H1 (cell line): ENCODE measurements around the gene CALY. TPM values are rescaled to one million over a fixed set of nuclear protein-coding genes. Genes with fewer than 3 reads are reported as not detected.
A peak's percentile ranks its signal among the peaks of the same experiment; 100 is the strongest.

Experiments
- CTCF ChIA-PET: fragments of 300-600 bp; sonication (Branson Sonifier 250); formaldehyde crosslinking; loops from one replicate; lab custom pipeline; 2021; ENCODE audit not compliant: partially characterized antibody; lab: Charles Lee
- POLR2A ChIA-PET: fragments of 300-600 bp; sonication (Branson Sonifier 250); formaldehyde crosslinking; loops from one replicate; lab custom pipeline; 2021; ENCODE audit warnings: inconsistent platforms; ENCODE audit not compliant: partially characterized antibody; lab: Charles Lee
- DNase-seq, 2 experiments: peaks; one replicate each; pipeline versions ENCODE4 v3.0.0 to v3.0.0-alpha.2; 2010 to 2022; ENCODE audit warnings: low spot score in 2 of 2, low read depth in 1 of 2, mixed read lengths in 1 of 2
- FAIRE-seq: peaks from 2 replicates; lab custom pipeline; 2011; peaks lifted over from hg19 to GRCh38; lab: Jason Lieb, UNC
- H2AFZ ChIP-seq: 2 replicates; pipeline ENCODE4 v1.8.1; 2012; ENCODE audit warnings: low read length, inconsistent platforms
- H2AK5ac ChIP-seq: 2 replicates; pipeline ENCODE4 v1.6.1; 2013; ENCODE audit warnings: low read depth, low read length
- H2BK120ac ChIP-seq: replicated peaks from 2 replicates; pipeline ENCODE3; 2013; ENCODE audit warnings: low read depth, low read length, inconsistent platforms
- H2BK12ac ChIP-seq: 2 replicates; pipeline ENCODE4 v1.6.1; 2013; ENCODE audit warnings: low read depth, low read length
- H2BK15ac ChIP-seq: 2 replicates; pipeline ENCODE4 v1.6.1; 2013; ENCODE audit warnings: low read length
- H2BK20ac ChIP-seq: 2 replicates; pipeline ENCODE4 v1.6.1; 2013; ENCODE audit warnings: low read length
- H2BK5ac ChIP-seq: 2 replicates; pipeline ENCODE4 v1.6.1; 2013; ENCODE audit warnings: low read depth, low read length
- H3K14ac ChIP-seq: 2 replicates; pipeline ENCODE4 v1.6.1; 2013; ENCODE audit warnings: inconsistent platforms; ENCODE audit not compliant: insufficient read length
- H3K18ac ChIP-seq: 2 replicates; pipeline ENCODE4 v1.6.1; 2013; ENCODE audit warnings: low read length; ENCODE audit errors: extremely low read depth
- H3K23ac ChIP-seq: 2 replicates; pipeline ENCODE4 v1.6.1; 2013; ENCODE audit warnings: inconsistent platforms; ENCODE audit not compliant: insufficient read length
- H3K23me2 ChIP-seq: 2 replicates; pipeline ENCODE4 v1.6.1; 2013; ENCODE audit warnings: low read depth, low read length
- H3K27ac ChIP-seq: 2 replicates; pipeline ENCODE4 v1.6.1; 2011; ENCODE audit warnings: low read depth, low read length, inconsistent platforms
- H3K27me3 ChIP-seq, 4 experiments: replicated peaks in 1 of 4; 1 replicate in 1 of 4; 2 replicates in 3 of 4; pipeline versions ENCODE4 v1.6.1 to v1.8.1; 2011 to 2013; ENCODE audit warnings: low read length in 3 of 4, mild to moderate bottlenecking in 3 of 4, inconsistent platforms in 2 of 4, mixed read lengths in 2 of 4, moderate library complexity in 1 of 4; ENCODE audit not compliant: control insufficient read depth in 3 of 4, insufficient read depth in 3 of 4; ENCODE audit errors: extremely low read depth in 1 of 4
- H3K36me3 ChIP-seq, 4 experiments: 2 replicates each; pipeline versions ENCODE4 v1.6.1 to v1.8.1; 2011 to 2013; ENCODE audit warnings: mild to moderate bottlenecking in 4 of 4, low read length in 3 of 4, moderate library complexity in 2 of 4, control low read depth in 1 of 4, inconsistent platforms in 1 of 4; ENCODE audit not compliant: insufficient read depth in 4 of 4, control insufficient read depth in 2 of 4
- H3K4ac ChIP-seq: replicated peaks from 2 replicates; pipeline ENCODE3; 2013; ENCODE audit warnings: low read length, low read depth, mixed read lengths, inconsistent platforms; ENCODE audit not compliant: insufficient read length
- H3K4me1 ChIP-seq, 4 experiments: replicated peaks in 1 of 4; 1 replicate in 1 of 4; 2 replicates in 3 of 4; pipeline versions ENCODE4 v1.6.1 to v1.8.1; 2011 to 2013; ENCODE audit warnings: low read length in 3 of 4, inconsistent platforms in 2 of 4, mixed read lengths in 1 of 4; ENCODE audit not compliant: insufficient read depth in 4 of 4, control insufficient read depth in 3 of 4
- H3K4me2 ChIP-seq, 2 experiments: 2 replicates each; pipeline versions ENCODE4 v1.6.1 to v1.8.1; 2011 to 2013; ENCODE audit warnings: low read depth in 2 of 2, low read length in 2 of 2, control low read depth in 1 of 2, inconsistent platforms in 1 of 2, mild to moderate bottlenecking in 1 of 2; ENCODE audit not compliant: insufficient read depth in 1 of 2
- H3K4me3 ChIP-seq, 4 experiments: fragments of 200-600, 300-600 bp in 1 of 4; sonication (generic), shearing (Covaris generic), sonication (Bioruptor Twin) in 1 of 4; 2 replicates each; pipeline versions ENCODE4 v1.5.1 to v1.8.1; 2011 to 2016; ENCODE audit warnings: low read length in 4 of 4, low read depth in 3 of 4, control low read depth in 2 of 4, inconsistent platforms in 2 of 4, mild to moderate bottlenecking in 2 of 4, mixed read lengths in 1 of 4, moderate library complexity in 1 of 4; ENCODE audit not compliant: insufficient read depth in 2 of 4; ENCODE audit errors: extremely low read depth in 1 of 4
- H3K56ac ChIP-seq: replicated peaks from 2 replicates; pipeline ENCODE3; 2013; ENCODE audit warnings: low read depth, mild to moderate bottlenecking, mixed read lengths, low read length, inconsistent platforms; ENCODE audit not compliant: insufficient read length
- H3K79me1 ChIP-seq: 2 replicates; pipeline ENCODE4 v1.6.1; 2013; ENCODE audit warnings: low read depth, low read length, control low read depth
- H3K79me2 ChIP-seq, 2 experiments: 2 replicates each; pipeline versions ENCODE4 v1.6.1 to v1.8.1; 2012 to 2013; ENCODE audit warnings: low read length in 2 of 2, mild to moderate bottlenecking in 2 of 2, inconsistent platforms in 1 of 2; ENCODE audit not compliant: insufficient read depth in 2 of 2, control insufficient read depth in 1 of 2
- H3K9ac ChIP-seq, 4 experiments: replicated peaks in 1 of 4; 1 replicate in 1 of 4; 2 replicates in 3 of 4; pipeline versions ENCODE4 v1.6.1 to v1.8.1; 2011 to 2013; ENCODE audit warnings: low read depth in 3 of 4, low read length in 3 of 4, control low read depth in 2 of 4, mild to moderate bottlenecking in 2 of 4, moderate library complexity in 2 of 4, inconsistent platforms in 1 of 4; ENCODE audit errors: extremely low read depth in 1 of 4
- H3K9me3 ChIP-seq, 2 experiments: 2 replicates each; pipeline versions ENCODE4 v1.6.1 to v1.8.1; 2012 to 2013; ENCODE audit warnings: mild to moderate bottlenecking in 2 of 2, moderate library complexity in 2 of 2, control low read depth in 1 of 2, inconsistent platforms in 1 of 2, low read depth in 1 of 2, low read length in 1 of 2, mixed read lengths in 1 of 2; ENCODE audit not compliant: insufficient read depth in 2 of 2
- H4K20me1 ChIP-seq, 2 experiments: replicated peaks in 1 of 2; 2 replicates each; pipeline versions ENCODE3 to v1.8.1; 2011 to 2013; ENCODE audit warnings: inconsistent platforms in 2 of 2, low read length in 2 of 2, mild to moderate bottlenecking in 1 of 2; ENCODE audit not compliant: insufficient read depth in 2 of 2, control insufficient read depth in 1 of 2
- H4K5ac ChIP-seq: 2 replicates; pipeline ENCODE4 v1.6.1; 2013; ENCODE audit warnings: low read length, low read depth, mixed read lengths, inconsistent platforms; ENCODE audit not compliant: insufficient read length
- H4K8ac ChIP-seq: 2 replicates; pipeline ENCODE4 v1.8.0; 2013; ENCODE audit warnings: mild to moderate bottlenecking, moderate library complexity, low read length, inconsistent platforms; ENCODE audit not compliant: insufficient read depth; ENCODE audit errors: extremely low read depth
- H4K91ac ChIP-seq: replicated peaks from 2 replicates; pipeline ENCODE3; 2013; ENCODE audit warnings: low read length, mixed read lengths, inconsistent platforms; ENCODE audit not compliant: insufficient read length
- CHD2 ChIP-seq: IDR thresholded peaks from 2 replicates; pipeline ENCODE4 v1.6.1; 2012; ENCODE audit warnings: low read length, improper control_type of control experiment
- EGR1 ChIP-seq: IDR thresholded peaks from 2 replicates; pipeline ENCODE4 v1.6.1; 2011; ENCODE audit warnings: low read depth, low read length, borderline replicate concordance
- KDM5A ChIP-seq: fragments of 200-600 bp; IDR thresholded peaks from 2 replicates; pipeline ENCODE4 v1.7.1; 2012; ENCODE audit warnings: mild to moderate bottlenecking, low read length, inconsistent platforms, mixed read lengths
- POLR2AphosphoS5 ChIP-seq: IDR thresholded peaks from 2 replicates; pipeline ENCODE4 v1.6.1; 2011; ENCODE audit warnings: low read depth, low read length
- RNF2 ChIP-seq: fragments of 200-900, 300-1000 bp; sonication (generic); IDR thresholded peaks from 2 replicates; pipeline ENCODE4 v1.7.1; 2016; ENCODE audit warnings: borderline replicate concordance, low read depth, mild to moderate bottlenecking, antibody characterized with exemption, low read length; ENCODE audit not compliant: poor library complexity, severe bottlenecking; ENCODE audit errors: missing control alignments
- SIRT6 ChIP-seq: IDR thresholded peaks from one replicate; pipeline ENCODE4 v1.7.1; 2012; ENCODE audit warnings: low read length, inconsistent platforms
- SP1 ChIP-seq: IDR thresholded peaks from 2 replicates; pipeline ENCODE4 v1.6.1; 2011; ENCODE audit warnings: low read depth, low read length
- SUZ12 ChIP-seq: fragments of 200-600 bp; sonication (generic); IDR thresholded peaks from 2 replicates; pipeline ENCODE4 v1.6.1; 2012; ENCODE audit warnings: mild to moderate bottlenecking, inconsistent platforms, low read length, moderate library complexity, mixed read lengths
- WGBS, 2 experiments: shearing (Covaris generic) in 1 of 2; methylation state at CpG; one replicate each; pipeline versions ENCODE4 v1.1.6 to v1.1.7; 2013 to 2015; ENCODE audit warnings: low lambda C conversion rate in 2 of 2, mixed read lengths in 2 of 2, inconsistent platforms in 1 of 2, low coverage in 1 of 2, missing lambda C conversion rate in 1 of 2; ENCODE audit not compliant: insufficient replicate concordance in 2 of 2, insufficient coverage in 1 of 2, insufficient read length in 1 of 2; ENCODE audit errors: extremely low coverage in 1 of 2, missing lambda C conversion rate in 1 of 2; 5-methylcytosine and 5-hydroxymethylcytosine counted together
- polyA plus RNA-seq, 7 experiments: library from polyadenylated mRNA; depleted of rRNA in 3 of 7; stranded (reverse) in 5 of 7; unstranded in 2 of 7; fragments of >200 nt in 5 of 7; fragments of 200-250 nt in 2 of 7; gene quantifications; 1 replicate in 5 of 7; 2 replicates in 1 of 7; 4 replicates in 1 of 7; pipeline versions ENCODE4 v1.2.1 to v1.2.3, GENCODE V29; 2011 to 2013; ENCODE audit warnings: missing spikeins in 2 of 7, mixed read lengths in 2 of 7
- total RNA-seq: library from RNA; stranded (reverse); fragmentation: NEBNext Ultra II Directional; extraction: Animal tissue kit (Norgen Biotek cat#: 25700); gene quantifications from 2 replicates; pipeline ENCODE4 v1.2.1, GENCODE V29; 2021
- TF ChIP-seq, protein P1 (sequence below): IDR thresholded peaks from 2 replicates; pipeline ENCODE4 v1.6.1; 2012; ENCODE audit warnings: inconsistent platforms
- TF ChIP-seq, protein P2 (sequence below): IDR thresholded peaks from 2 replicates; pipeline ENCODE4 v1.6.1; 2012; ENCODE audit warnings: inconsistent platforms
- TF ChIP-seq, protein P3 (sequence below): IDR thresholded peaks from 2 replicates; pipeline ENCODE4 v1.6.1; 2012; ENCODE audit warnings: low read length, inconsistent platforms

CALY gene
- total and polyA plus RNA-seq, 2 of the 8 experiments (the other 6 are each of a cell fraction or from before 2014, with no cell fraction given), result 1.3 to 1.5 TPM

DNA sequence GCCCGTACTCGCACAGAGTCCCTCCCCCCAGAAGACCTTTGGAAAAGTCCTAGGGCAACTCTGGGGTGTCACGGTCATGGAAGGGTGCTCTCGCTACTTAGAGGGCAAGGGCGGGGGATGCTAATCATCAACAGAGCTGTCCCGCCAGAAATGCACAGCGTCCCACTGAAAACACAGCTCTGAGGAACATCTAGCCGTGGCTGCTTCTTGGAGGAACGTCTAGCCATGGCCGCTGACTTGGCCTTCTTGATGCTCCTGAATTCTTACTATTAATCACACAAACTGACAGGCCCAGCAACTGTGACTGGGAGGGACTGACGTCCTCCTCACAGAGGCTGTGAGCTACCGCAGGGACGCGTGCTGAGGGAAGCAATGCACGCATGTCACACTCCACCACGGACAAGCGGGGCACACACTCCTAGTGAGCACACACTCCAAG lies 29.7 kb downstream of the CALY start:
- peaks cover 3 to 20% (median 6%) of the 10 kb centered on the region in 4 experiments; a peak in 7 of 8 replicates for H3K36me3 ChIP-seq
- H2AK5ac ChIP-seq, result no peak overlapping the region
- peak overlapping the region in 1 of 4 experiments; percentile 84; a peak in 1 of 8 replicates for H3K4me3 ChIP-seq
- H3K9ac ChIP-seq, result peak overlapping the region in 1 of 4 experiments; percentile 43; a peak in 1 of 7 replicates
- no peak overlapping the region for H2BK20ac ChIP-seq
- ChIA-PET POLR2A (interaction anchor here (1.1 to 1.4 kb wide), 5 partner anchors 12 to 89 kb away, joined by 3 to 4 read pairs (median 3); partner anchors contain the start of gene FUOM), CTCF (interaction anchor here (0.6 to 3.0 kb wide), 20 partner anchors 10 to 697 kb away, joined by 3 to 24 read pairs (median 3); partner anchors contain the start of gene VENTX)
- H3K18ac ChIP-seq, result no peak overlapping the region
- H2BK12ac ChIP-seq, result no peak overlapping the region
- H3K4me1 ChIP-seq, result peaks cover 0 to 6% (median 4%) of the 10 kb centered on the region in 4 experiments; a peak in 4 of 7 replicates
- H2AFZ ChIP-seq, result no peak overlapping the region
- no peak overlapping the region for H3K23ac ChIP-seq
- no peak overlapping the region for H4K5ac ChIP-seq
- H4K20me1 ChIP-seq, result peaks cover 6 to 20% of the 10 kb centered on the region in 2 experiments
- no peak overlapping the region for H4K8ac ChIP-seq
- peak overlapping the region; percentile 17 for H4K91ac ChIP-seq
- no peak overlapping the region for H3K4ac ChIP-seq
- 94% methylated on average over 17 of the region's 17 CpGs; no CpG with 5 or more reads in 1 of the 2 experiments for WGBS, 2 experiments
- no peak overlapping the region for H2BK5ac ChIP-seq
- FAIRE-seq (no peak), DNase-seq (no peak)
- no peaks in the 10 kb centered on the region for H3K27me3 ChIP-seq
- H2BK120ac ChIP-seq, result no peak overlapping the region
- peaks cover 3 to 44% of the 10 kb centered on the region in 2 experiments; a peak in 3 of 4 replicates for H3K79me2 ChIP-seq
- H3K23me2 ChIP-seq, result peaks cover 9% of the 10 kb centered on the region; the same call in 1 of the 2 replicates
- H3K14ac ChIP-seq, result no peak overlapping the region
- peak overlapping the region; percentile 85 to 88; a peak in 1 of 4 replicates for H3K4me2 ChIP-seq
- H3K56ac ChIP-seq, result no peak overlapping the region
- H3K79me1 ChIP-seq, result peaks cover 30% of the 10 kb centered on the region
- no peak overlapping the region for H3K27ac ChIP-seq
- no peak overlapping the region for H2BK15ac ChIP-seq
- H3K9me3 ChIP-seq, result no peaks in the 10 kb centered on the region
- TF ChIP-seq SP1 (no peak), SUZ12 (no peak), RNF2 (no peak), SIRT6 (no peak), KDM5A (no peak), POLR2AphosphoS5 (no peak), EGR1 (no peak), CHD2 (no peak)
- TF ChIP-seq, protein P1, sequence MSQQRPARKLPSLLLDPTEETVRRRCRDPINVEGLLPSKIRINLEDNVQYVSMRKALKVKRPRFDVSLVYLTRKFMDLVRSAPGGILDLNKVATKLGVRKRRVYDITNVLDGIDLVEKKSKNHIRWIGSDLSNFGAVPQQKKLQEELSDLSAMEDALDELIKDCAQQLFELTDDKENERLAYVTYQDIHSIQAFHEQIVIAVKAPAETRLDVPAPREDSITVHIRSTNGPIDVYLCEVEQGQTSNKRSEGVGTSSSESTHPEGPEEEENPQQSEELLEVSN, result no peak
- TF ChIP-seq, protein P2, sequence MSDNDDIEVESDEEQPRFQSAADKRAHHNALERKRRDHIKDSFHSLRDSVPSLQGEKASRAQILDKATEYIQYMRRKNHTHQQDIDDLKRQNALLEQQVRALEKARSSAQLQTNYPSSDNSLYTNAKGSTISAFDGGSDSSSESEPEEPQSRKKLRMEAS, result no peak
- TF ChIP-seq, protein P3, sequence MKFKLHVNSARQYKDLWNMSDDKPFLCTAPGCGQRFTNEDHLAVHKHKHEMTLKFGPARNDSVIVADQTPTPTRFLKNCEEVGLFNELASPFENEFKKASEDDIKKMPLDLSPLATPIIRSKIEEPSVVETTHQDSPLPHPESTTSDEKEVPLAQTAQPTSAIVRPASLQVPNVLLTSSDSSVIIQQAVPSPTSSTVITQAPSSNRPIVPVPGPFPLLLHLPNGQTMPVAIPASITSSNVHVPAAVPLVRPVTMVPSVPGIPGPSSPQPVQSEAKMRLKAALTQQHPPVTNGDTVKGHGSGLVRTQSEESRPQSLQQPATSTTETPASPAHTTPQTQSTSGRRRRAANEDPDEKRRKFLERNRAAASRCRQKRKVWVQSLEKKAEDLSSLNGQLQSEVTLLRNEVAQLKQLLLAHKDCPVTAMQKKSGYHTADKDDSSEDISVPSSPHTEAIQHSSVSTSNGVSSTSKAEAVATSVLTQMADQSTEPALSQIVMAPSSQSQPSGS, result no peak
